Erythroblast (primary cell): ENCODE results near the gene FITM1.

ENCODE experiments used
- GATA1 ChIP-seq: IDR thresholded peaks from 2 replicates; pipeline ENCODE4 v1.6.1; 2011; ENCODE audit warnings: low read depth, mild to moderate bottlenecking, control low read depth, low read length, moderate library complexity
- POLR2A ChIP-seq: IDR thresholded peaks from 2 replicates; pipeline ENCODE4 v1.6.1; 2011; ENCODE audit warnings: mild to moderate bottlenecking, low read length

DNA sequence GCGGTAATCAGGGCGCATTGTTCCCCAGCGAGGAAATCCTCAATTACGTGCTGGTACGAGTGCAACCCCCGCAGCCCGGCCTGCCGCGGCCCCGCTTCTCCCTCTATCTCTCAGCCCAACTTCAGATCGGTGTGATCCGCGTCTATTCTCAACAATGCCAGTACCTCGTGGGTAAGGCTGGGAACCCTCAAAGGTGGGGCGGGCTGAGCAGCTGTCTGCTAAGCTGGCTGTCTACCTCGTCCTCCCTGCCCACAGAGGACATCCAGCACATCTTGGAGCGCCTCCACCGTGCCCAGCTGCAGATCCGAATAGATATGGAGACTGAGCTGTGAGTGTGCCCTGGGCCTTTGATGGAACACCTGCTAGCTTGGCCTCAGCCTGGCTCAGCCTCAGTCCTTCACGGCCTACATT is 42.4 kb downstream of the FITM1 start:
- TF ChIP-seq POLR2A (no peak), GATA1 (no peak)
